IMR-90 (cell line): ENCODE results near the gene ANK2. TPM values are rescaled to one million over a fixed set of nuclear protein-coding genes. Genes with fewer than 3 reads are reported as not detected.
A peak's percentile ranks its signal among the peaks of the same experiment; 100 is the strongest.

Experiments used
- ATAC-seq: fragments of 200-7000 bp; cut with Tn5 transposase; 2 replicates; pipeline ENCODE4 v1.9.1; 2020; ENCODE audit warnings: low read depth, mild to moderate bottlenecking, moderate library complexity
- BruUV-seq: library from RNA; stranded (reverse); fragments of 400-500 nt; replicated peaks from 2 replicates; lab custom pipeline; 2021; lab: Mats Ljungman, UMichigan
- CTCF ChIA-PET: fragments of 300-600 bp; formaldehyde crosslinking; extraction: SDS; loops from one replicate; lab custom pipeline; 2021; ENCODE audit warnings: antibody characterized with exemption; lab: Yijun Ruan, JAX
- POLR2A ChIA-PET: fragments of 300-600 bp; sonication (Branson Sonifier 250); formaldehyde crosslinking; loops from one replicate; lab custom pipeline; 2022; ENCODE audit warnings: antibody characterized with exemption; ENCODE audit not compliant: unreplicated experiment; lab: Charles Lee
- DNase-seq: peaks from one replicate; pipeline ENCODE4 v3.0.0; 2013
- H2AFZ ChIP-seq: replicated peaks from 2 replicates; pipeline ENCODE3; 2013; ENCODE audit warnings: low read length, mild to moderate bottlenecking; ENCODE audit not compliant: poor library complexity
- H2AK5ac ChIP-seq: 2 replicates; pipeline ENCODE4 v1.6.1; 2013; ENCODE audit warnings: low read depth, low read length, inconsistent platforms
- H2AK9ac ChIP-seq: replicated peaks from 2 replicates; pipeline ENCODE3; 2013; ENCODE audit warnings: mild to moderate bottlenecking, low read depth, low read length, moderate library complexity; ENCODE audit not compliant: poor library complexity
- H2BK120ac ChIP-seq: 2 replicates; pipeline ENCODE4 v1.6.1; 2013; ENCODE audit warnings: low read depth, low read length, inconsistent platforms
- H2BK15ac ChIP-seq: 3 replicates; pipeline ENCODE4 v1.6.1; 2013; ENCODE audit warnings: low read depth, low read length, inconsistent platforms
- H2BK20ac ChIP-seq: 2 replicates; pipeline ENCODE4 v1.6.1; 2013; ENCODE audit warnings: low read depth, mild to moderate bottlenecking, inconsistent platforms, low read length, moderate library complexity
- H2BK5ac ChIP-seq: 2 replicates; pipeline ENCODE4 v1.6.1; 2013; ENCODE audit warnings: mild to moderate bottlenecking, low read depth, low read length, inconsistent platforms; ENCODE audit not compliant: poor library complexity, severe bottlenecking
- H3K14ac ChIP-seq: replicated peaks from 2 replicates; pipeline ENCODE4 v1.6.1; 2013; ENCODE audit warnings: low read depth, low read length, inconsistent platforms
- H3K18ac ChIP-seq: 2 replicates; pipeline ENCODE4 v1.6.1; 2013; ENCODE audit warnings: low read depth, low read length, control low read depth
- H3K23ac ChIP-seq: 2 replicates; pipeline ENCODE4 v1.6.1; 2013; ENCODE audit warnings: low read depth, low read length, inconsistent platforms
- H3K27ac ChIP-seq: 2 replicates; pipeline ENCODE4 v1.5.1; 2013; ENCODE audit warnings: mild to moderate bottlenecking, control low read depth, low read length; ENCODE audit not compliant: insufficient read depth
- H3K27me3 ChIP-seq: 2 replicates; pipeline ENCODE4 v1.6.1; 2013; ENCODE audit warnings: low read length; ENCODE audit not compliant: control insufficient read depth, insufficient read depth
- H3K36me3 ChIP-seq: 2 replicates; pipeline ENCODE4 v1.6.1; 2013; ENCODE audit warnings: low read length, mixed read lengths; ENCODE audit not compliant: control insufficient read depth, insufficient read depth
- H3K4ac ChIP-seq: 2 replicates; pipeline ENCODE4 v1.6.1; 2013; ENCODE audit warnings: low read depth, low read length, inconsistent platforms
- H3K4me1 ChIP-seq: 2 replicates; pipeline ENCODE4 v1.6.1; 2013; ENCODE audit warnings: low read length, mixed read lengths; ENCODE audit not compliant: control insufficient read depth, insufficient read depth
- H3K4me2 ChIP-seq: 2 replicates; pipeline ENCODE4 v1.6.1; 2013; ENCODE audit warnings: low read depth, mild to moderate bottlenecking, control low read depth, low read length, moderate library complexity
- H3K4me3 ChIP-seq: 2 replicates; pipeline ENCODE4 v1.5.1; 2013; ENCODE audit warnings: low read depth, mild to moderate bottlenecking, control low read depth, low read length, moderate library complexity; ENCODE audit not compliant: insufficient read depth
- H3K56ac ChIP-seq: 2 replicates; pipeline ENCODE4 v1.6.1; 2013; ENCODE audit warnings: low read length, inconsistent platforms; ENCODE audit not compliant: insufficient read depth; ENCODE audit errors: extremely low read depth
- H3K79me1 ChIP-seq, 2 experiments: 2 replicates each; pipeline ENCODE4 v1.6.1; 2013; ENCODE audit warnings: low read length in 2 of 2, inconsistent platforms in 1 of 2, low read depth in 1 of 2
- H3K9ac ChIP-seq: 2 replicates; pipeline ENCODE4 v1.6.1; 2013; ENCODE audit warnings: low read depth, low read length, control low read depth
- H3K9me1 ChIP-seq: 2 replicates; pipeline ENCODE4 v1.6.1; 2013; ENCODE audit warnings: low read length, inconsistent platforms; ENCODE audit not compliant: insufficient read depth
- H3K9me3 ChIP-seq: 2 replicates; pipeline ENCODE4 v1.6.1; 2013; ENCODE audit warnings: low read length; ENCODE audit not compliant: control insufficient read depth, insufficient read depth
- H4K20me1 ChIP-seq: 2 replicates; pipeline ENCODE4 v1.6.1; 2013; ENCODE audit warnings: low read length, inconsistent platforms; ENCODE audit not compliant: insufficient read depth
- H4K5ac ChIP-seq: 2 replicates; pipeline ENCODE4 v1.6.1; 2013; ENCODE audit warnings: mild to moderate bottlenecking, low read depth, low read length, control low read depth
- H4K8ac ChIP-seq, 2 experiments: 2 replicates each; pipeline ENCODE4 v1.6.1; 2013; ENCODE audit warnings: low read depth in 2 of 2, low read length in 2 of 2, control low read depth in 1 of 2, inconsistent platforms in 1 of 2
- H4K91ac ChIP-seq: 2 replicates; pipeline ENCODE4 v1.6.1; 2013; ENCODE audit warnings: low read depth, low read length, inconsistent platforms; ENCODE audit not compliant: insufficient read depth
- ELK1 ChIP-seq: fragments of 150-350 bp; IDR thresholded peaks from 2 replicates; pipeline ENCODE4 v1.6.1; 2016; ENCODE audit warnings: low read depth, mild to moderate bottlenecking, low read length, moderate library complexity, borderline replicate concordance
- FOS ChIP-seq: fragments of 150-350 bp; IDR thresholded peaks from 2 replicates; pipeline ENCODE4 v1.6.1; 2016; ENCODE audit warnings: low read depth, low read length
- MAFK ChIP-seq: IDR thresholded peaks from 2 replicates; pipeline ENCODE4 v1.6.1; 2012; ENCODE audit warnings: low read depth, low read length, improper control_type of control experiment
- MAZ ChIP-seq: IDR thresholded peaks from 2 replicates; pipeline ENCODE4 v1.6.1; 2012; ENCODE audit warnings: low read depth, mild to moderate bottlenecking, low read length, improper control_type of control experiment, moderate library complexity, borderline replicate concordance
- NFE2L2 ChIP-seq: fragments of 150-350 bp; IDR thresholded peaks from 2 replicates; pipeline ENCODE4 v1.6.1; 2016; ENCODE audit warnings: low read depth, mild to moderate bottlenecking, low read length
- WGBS, 2 experiments: methylation state at CpG; one replicate each; pipeline versions ENCODE4 v1.1.5 to v1.1.7; 2013; ENCODE audit warnings: missing lambda C conversion rate in 2 of 2; ENCODE audit not compliant: insufficient read length in 1 of 2; ENCODE audit errors: extremely low coverage in 2 of 2; 5-methylcytosine and 5-hydroxymethylcytosine counted together
- dilution Hi-C: fragments of 300-500 bp; cut with HindIII; formaldehyde crosslinking; loops from one replicate; pipeline ENCODE4 v1.14.3; 2018; ENCODE audit warnings: low sequenced_read_pairs; ENCODE audit not compliant: unreplicated experiment
- in situ Hi-C: fragments of 300-500 bp; cut with MboI; formaldehyde crosslinking; loops from 3 replicates; pipeline ENCODE4 v1.14.3; 2019; ENCODE audit warnings: low sequenced_read_pairs, inconsistent platforms, mixed read lengths
- intact Hi-C: fragments of 100-400 bp; cut with micrococcal nuclease; formaldehyde crosslinking; loops from 2 replicates; pipeline ENCODE4 v1.10.0; 2022
- polyA plus RNA-seq, 3 experiments: library from polyadenylated mRNA; depleted of rRNA; stranded (reverse); fragments of >200 nt; gene quantifications; 2 replicates each; pipeline ENCODE4 v1.2.3, GENCODE V29; 2012; ENCODE audit warnings: low replicate concordance in 1 of 3
- total RNA-seq: library from RNA; depleted of rRNA; stranded (reverse); fragments of >200 nt; gene quantifications from 2 replicates; pipeline ENCODE4 v1.2.3, GENCODE V29; 2012

The ANK2 gene
- total and polyA plus RNA-seq, 2 of the 4 experiments (the other 2 are of a cell fraction), result 0.82 to 6.6 TPM

DNA sequence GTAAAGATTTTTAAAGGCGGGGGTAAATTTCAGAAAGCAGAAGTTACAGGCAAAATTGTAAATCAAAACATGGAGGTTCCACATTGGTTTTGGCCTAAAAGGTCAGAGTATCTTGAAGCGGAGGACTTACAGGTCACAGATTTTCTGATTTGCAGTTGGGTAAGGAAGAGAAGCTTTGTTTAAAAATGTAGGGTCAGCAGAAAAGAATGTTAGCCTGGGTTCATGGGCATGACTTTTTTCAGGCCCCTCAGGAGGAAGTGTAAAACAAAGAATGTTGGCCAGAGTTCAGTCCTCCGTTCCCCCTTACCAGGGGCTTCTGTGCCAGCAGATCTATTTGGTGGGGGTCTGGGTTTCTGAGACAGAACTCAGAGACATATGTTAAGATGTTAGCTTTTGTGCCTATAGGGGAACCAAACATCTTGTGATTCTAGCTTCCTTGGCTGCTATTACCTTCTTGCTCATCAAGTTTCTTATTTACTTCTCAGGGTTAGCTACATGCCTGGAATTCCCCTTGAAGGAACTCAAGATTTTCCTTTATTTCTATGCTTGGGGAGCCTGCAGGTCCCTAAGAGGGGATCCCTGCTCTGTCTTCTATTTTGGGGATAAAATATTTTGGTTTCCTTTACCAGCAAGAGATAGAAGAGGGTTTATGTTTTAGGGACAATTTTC, 160.3 kb downstream of the ANK2 start:
- TF ChIP-seq MAFK (peak; percentile 74), NFE2L2 (no peak), ELK1 (no peak), FOS (no peak), MAZ (no peak)
- peak; percentile 8 for DNase-seq
- 90% methylated on average over 2 of the region's 3 CpGs; no CpG with 5 or more reads in 1 of the 2 experiments for WGBS, 2 experiments

More for the DNA sequence above, 160.3 kb downstream of the ANK2 start:
- no peak overlapping the region for H2AFZ ChIP-seq
- no peak overlapping the region for H2BK20ac ChIP-seq
- no peak overlapping the region for H3K14ac ChIP-seq
- H3K56ac ChIP-seq, result no peak overlapping the region
- dilution Hi-C loops (no loop called here), intact Hi-C loops (no loop called here), in situ Hi-C loops (no loop called here)
- H3K4me1 ChIP-seq, result no peaks in the 10 kb centered on the region
- ChIA-PET CTCF (no interaction called here), POLR2A (no interaction called here)
- no peak overlapping the region for H2BK5ac ChIP-seq
- no peak overlapping the region for H2BK120ac ChIP-seq
- no peak overlapping the region for H4K91ac ChIP-seq
- no peak overlapping the region for H3K4me2 ChIP-seq
- no peak overlapping the region for H2BK15ac ChIP-seq
- H3K18ac ChIP-seq, result no peak overlapping the region
- no peak overlapping the region for H3K27ac ChIP-seq
- no peaks in the 10 kb centered on the region for H3K9me3 ChIP-seq
- no peaks in the 10 kb centered on the region for H3K9me1 ChIP-seq
- no peak overlapping the region for H4K5ac ChIP-seq
- no peak overlapping the region for H3K4me3 ChIP-seq
- H3K79me1 ChIP-seq, result no peaks in the 10 kb centered on the region
- no peak overlapping the region for H3K23ac ChIP-seq
- H3K36me3 ChIP-seq, result no peaks in the 10 kb centered on the region
- no peak overlapping the region for H2AK5ac ChIP-seq
- no peak overlapping the region for H4K8ac ChIP-seq
- H3K9ac ChIP-seq, result no peak overlapping the region
- no TSS peak for BruUV-seq
- H2AK9ac ChIP-seq, result no peak overlapping the region
- no peak; the same call in 1 of the 2 replicates for ATAC-seq
- no peaks in the 10 kb centered on the region for H4K20me1 ChIP-seq
- no peaks in the 10 kb centered on the region for H3K27me3 ChIP-seq
- H3K4ac ChIP-seq, result no peak overlapping the region
